ENCODE measurements around the gene PTPN1. TPM values are rescaled to one million over a fixed set of nuclear protein-coding genes. Genes with fewer than 3 reads are reported as not detected.
A peak's percentile ranks its signal among the peaks of the same experiment; 100 is the strongest.

The PTPN1 gene
- total and polyA plus RNA-seq, 2 of the 13 experiments (the other 11 are each of a cell fraction or from before 2014, with no cell fraction given), result 17.7 to 37.2 TPM

GRCh38 chr20:50588034-50588736 is 78.0 kb downstream of the PTPN1 start (continued):
- TF ChIP-seq ARID4A (CRISPR knock-in tag; IDR thresholded peaks at IDR 0.05; ENCODE audit: borderline replicate concordance) (peak; percentile 24; the same call in 1 of the 2 replicates), ZBTB25 (CRISPR knock-in tag; IDR thresholded peaks at IDR 0.05) (peak; percentile 39; the same call in 1 of the 2 replicates), NFE2L1 (CRISPR knock-in tag; IDR thresholded peaks at IDR 0.05; ENCODE audit: borderline replicate concordance) (no peak), ZNF674 (CRISPR knock-in tag; IDR thresholded peaks at IDR 0.05; ENCODE audit: low read depth) (no peak), ZXDC (CRISPR knock-in tag; IDR thresholded peaks at IDR 0.05) (no peak), ZNF30 (CRISPR knock-in tag; IDR thresholded peaks at IDR 0.05) (no peak), TBX3 (IDR thresholded peaks at IDR 0.05; ENCODE audit: borderline replicate concordance) (no peak), CENPX (CRISPR knock-in tag; IDR thresholded peaks at IDR 0.05) (no peak), CC2D1A (CRISPR knock-in tag; IDR thresholded peaks at IDR 0.05) (no peak), ZNF775 (CRISPR knock-in tag; IDR thresholded peaks at IDR 0.05; ENCODE audit: borderline replicate concordance) (no peak), BHLHE40 (IDR thresholded peaks at IDR 0.05; ENCODE audit: low read length) (peak; percentile 64; the same call in 1 of the 2 replicates), CCDC6 (CRISPR knock-in tag; IDR thresholded peaks at IDR 0.05) (no peak), CHD4 (IDR thresholded peaks at IDR 0.05; ENCODE audit: borderline replicate concordance, low read length) (no peak), PRMT3 (CRISPR knock-in tag; IDR thresholded peaks at IDR 0.05; ENCODE audit: borderline replicate concordance, low read depth) (no peak), ISL2 (CRISPR knock-in tag; IDR thresholded peaks at IDR 0.05) (no peak), THAP11 (CRISPR knock-in tag; IDR thresholded peaks at IDR 0.05) (no peak), ZSCAN12 (CRISPR knock-in tag; IDR thresholded peaks at IDR 0.05) (no peak)
- TF ChIP-seq, protein P1, sequence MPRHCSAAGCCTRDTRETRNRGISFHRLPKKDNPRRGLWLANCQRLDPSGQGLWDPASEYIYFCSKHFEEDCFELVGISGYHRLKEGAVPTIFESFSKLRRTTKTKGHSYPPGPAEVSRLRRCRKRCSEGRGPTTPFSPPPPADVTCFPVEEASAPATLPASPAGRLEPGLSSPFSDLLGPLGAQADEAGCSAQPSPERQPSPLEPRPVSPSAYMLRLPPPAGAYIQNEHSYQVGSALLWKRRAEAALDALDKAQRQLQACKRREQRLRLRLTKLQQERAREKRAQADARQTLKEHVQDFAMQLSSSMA (CRISPR knock-in tag; IDR thresholded peaks at IDR 0.05), result peak; percentile 51; the same call in 1 of the 2 replicates
- TF ChIP-seq, protein P2, sequence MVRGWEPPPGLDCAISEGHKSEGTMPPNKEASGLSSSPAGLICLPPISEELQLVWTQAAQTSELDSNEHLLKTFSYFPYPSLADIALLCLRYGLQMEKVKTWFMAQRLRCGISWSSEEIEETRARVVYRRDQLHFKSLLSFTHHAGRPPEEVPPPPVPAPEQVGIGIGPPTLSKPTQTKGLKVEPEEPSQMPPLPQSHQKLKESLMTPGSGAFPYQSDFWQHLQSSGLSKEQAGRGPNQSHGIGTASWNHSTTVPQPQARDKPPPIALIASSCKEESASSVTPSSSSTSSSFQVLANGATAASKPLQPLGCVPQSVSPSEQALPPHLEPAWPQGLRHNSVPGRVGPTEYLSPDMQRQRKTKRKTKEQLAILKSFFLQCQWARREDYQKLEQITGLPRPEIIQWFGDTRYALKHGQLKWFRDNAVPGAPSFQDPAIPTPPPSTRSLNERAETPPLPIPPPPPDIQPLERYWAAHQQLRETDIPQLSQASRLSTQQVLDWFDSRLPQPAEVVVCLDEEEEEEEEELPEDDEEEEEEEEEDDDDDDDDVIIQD (CRISPR knock-in tag; IDR thresholded peaks at IDR 0.05; ENCODE audit: low read depth), result peak; percentile 47; the same call in 1 of the 2 replicates
